Brain microvascular endothelial cell (primary cell): ENCODE data around the gene KIRREL3.
"Not testable (repeated sequence)": the region's sequence is repeated elsewhere in the genome, so short reads cannot be mapped to it uniquely, and the experiment has no call there.

ENCODE experiments used
- DNase-seq: peaks from one replicate; pipeline ENCODE4 v3.0.0-alpha.2; 2020
- H3K27ac ChIP-seq: fragments of 250-450 bp; sonication (Bioruptor Pico); 2 replicates; pipeline ENCODE4 v1.5.1; 2020; ENCODE audit warnings: mild to moderate bottlenecking, moderate library complexity
- H3K27me3 ChIP-seq: fragments of 250-450 bp; sonication (Bioruptor Pico); replicated peaks from 2 replicates; pipeline ENCODE4 v1.5.1; 2020; ENCODE audit warnings: mild to moderate bottlenecking
- H3K36me3 ChIP-seq: fragments of 250-450 bp; sonication (Bioruptor Pico); replicated peaks from 2 replicates; pipeline ENCODE4 v1.5.1; 2020; ENCODE audit warnings: mild to moderate bottlenecking
- H3K4me3 ChIP-seq: 2 replicates; pipeline ENCODE4 v1.5.1; 2011; ENCODE audit warnings: low read depth, mild to moderate bottlenecking, control low read depth, low read length, moderate library complexity
- CTCF ChIP-seq: IDR thresholded peaks from 2 replicates; pipeline ENCODE4 v1.5.1; 2011; ENCODE audit warnings: low read depth, mild to moderate bottlenecking, moderate library complexity, low read length, control low read depth, inconsistent platforms; ENCODE audit errors: missing control alignments
- in situ Hi-C: cut with HindIII; loops from 2 replicates; pipeline ENCODE4 v1.10.0; 2017; ENCODE audit warnings: low sequenced_read_pairs, low pct_ligation_motif_present

Gene KIRREL3

GRCh38 chr11:126384449-126385070 is 616.0 kb downstream of the KIRREL3 start:
- no peak overlapping the region for H3K4me3 ChIP-seq
- DNase-seq: no peak
- no peaks in the 10 kb centered on the region for H3K36me3 ChIP-seq
- no peak for TF ChIP-seq CTCF
- H3K27me3 ChIP-seq: no peaks in the 10 kb centered on the region
- in situ Hi-C loops: no loop called here
- H3K27ac ChIP-seq: no peak overlapping the region

GRCh38 chr11:126383339-126384335 is 616.9 kb downstream of the KIRREL3 start:
- no peak for DNase-seq
- H3K27ac ChIP-seq: no peak overlapping the region
- in situ Hi-C loops: no loop called here
- no peak for TF ChIP-seq CTCF
- no peaks in the 10 kb centered on the region for H3K27me3 ChIP-seq
- H3K36me3 ChIP-seq: no peaks in the 10 kb centered on the region
- H3K4me3 ChIP-seq: no peak overlapping the region

- DNase-seq, H3K27ac ChIP-seq, H3K4me3 ChIP-seq, H3K36me3 ChIP-seq, in situ Hi-C loops, H3K27me3 ChIP-seq: not testable (repeated sequence)
These were observed 617.9 kb downstream of the KIRREL3 start for GRCh38 chr11:126382641-126383040.

GRCh38 chr11:126381960-126382359 is 618.6 kb downstream of the KIRREL3 start:
- H3K36me3 ChIP-seq, H3K27me3 ChIP-seq, H3K4me3 ChIP-seq, H3K27ac ChIP-seq, DNase-seq, in situ Hi-C loops: not testable (repeated sequence)

GRCh38 chr11:126380909-126381308 is 619.7 kb downstream of the KIRREL3 start:
- Histone ChIP-seq H3K27ac (no peak overlapping the region), H3K4me3 (no peak overlapping the region), H3K36me3 (no peaks in the 10 kb centered on the region), H3K27me3 (no peaks in the 10 kb centered on the region)
- TF ChIP-seq CTCF: no peak
- in situ Hi-C loops: no loop called here
- DNase-seq: no peak

GRCh38 chr11:126378763-126379162 is 621.8 kb downstream of the KIRREL3 start:
- no peak overlapping the region for H3K4me3 ChIP-seq
- H3K27ac ChIP-seq: no peak overlapping the region
- peak; percentile 86 for DNase-seq
- H3K27me3 ChIP-seq: no peaks in the 10 kb centered on the region
- in situ Hi-C loops: no loop called here
- no peak for TF ChIP-seq CTCF
- no peaks in the 10 kb centered on the region for H3K36me3 ChIP-seq
